Cardiac ventricle fibroblast (primary cell): ENCODE results near the gene OSBPL7. TPM values are rescaled to one million over a fixed set of nuclear protein-coding genes. Genes with fewer than 3 reads are reported as not detected.

Experiments used
- total RNA-seq: library from RNA; depleted of rRNA; stranded (reverse); fragments of >200 nt; gene quantifications from 2 replicates; pipeline ENCODE4 v1.2.3, GENCODE V29; 2015

Gene OSBPL7
- 4.4 and 5.2 TPM in 2 replicates for total RNA-seq

DNA sequence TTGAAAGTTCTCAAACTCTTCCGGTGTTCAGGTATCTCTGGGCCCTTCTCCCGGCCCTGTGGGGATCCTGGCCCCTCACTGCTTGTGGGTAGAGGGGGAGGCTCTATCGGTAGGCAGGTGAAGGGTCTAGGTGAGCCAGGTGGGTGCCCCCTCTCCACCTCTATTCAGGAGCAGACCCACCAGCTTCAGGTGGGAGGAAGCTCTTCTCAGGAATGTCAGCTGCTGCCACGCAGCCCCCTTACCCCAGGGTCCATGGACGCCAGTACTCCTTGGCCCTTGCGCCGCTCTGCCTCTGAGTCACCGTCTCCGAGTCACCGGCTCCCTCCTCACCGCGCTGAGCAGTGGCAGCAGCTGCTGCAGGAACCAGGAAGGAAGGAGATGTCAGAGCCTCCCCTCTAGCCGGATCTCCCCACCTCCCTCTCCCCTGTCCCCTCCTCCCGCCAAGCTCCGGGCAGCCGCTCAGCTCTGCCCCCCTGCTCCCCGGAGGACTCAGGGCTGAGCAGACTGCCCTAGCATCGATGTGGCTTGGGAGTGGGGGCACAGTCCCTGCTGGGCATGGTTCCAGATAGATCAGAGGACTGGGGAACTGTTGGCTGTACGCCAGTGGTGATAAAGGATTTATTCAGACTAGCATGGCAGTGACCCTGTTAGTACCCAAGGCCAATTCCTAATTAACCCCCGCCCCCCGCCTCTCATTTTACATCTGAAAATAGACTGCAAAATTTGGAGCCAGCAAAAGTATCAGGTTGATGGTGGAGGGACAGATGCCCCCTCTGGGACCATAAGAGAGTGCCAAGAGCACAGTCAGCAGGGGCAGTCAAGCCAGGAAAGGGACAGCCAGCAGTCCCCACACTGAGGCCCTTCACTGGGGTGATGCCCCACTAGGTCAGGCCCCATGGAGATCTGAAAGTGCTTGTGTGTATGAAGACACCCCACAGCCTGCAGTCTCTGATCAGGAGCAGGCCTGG, at the start of gene OSBPL7:
OSBPL7 (minus strand) TSS at position 371 of the 968 bp plus-strand sequence. CDS start 1,516 bp downstream, outside the sequence.

DNA sequence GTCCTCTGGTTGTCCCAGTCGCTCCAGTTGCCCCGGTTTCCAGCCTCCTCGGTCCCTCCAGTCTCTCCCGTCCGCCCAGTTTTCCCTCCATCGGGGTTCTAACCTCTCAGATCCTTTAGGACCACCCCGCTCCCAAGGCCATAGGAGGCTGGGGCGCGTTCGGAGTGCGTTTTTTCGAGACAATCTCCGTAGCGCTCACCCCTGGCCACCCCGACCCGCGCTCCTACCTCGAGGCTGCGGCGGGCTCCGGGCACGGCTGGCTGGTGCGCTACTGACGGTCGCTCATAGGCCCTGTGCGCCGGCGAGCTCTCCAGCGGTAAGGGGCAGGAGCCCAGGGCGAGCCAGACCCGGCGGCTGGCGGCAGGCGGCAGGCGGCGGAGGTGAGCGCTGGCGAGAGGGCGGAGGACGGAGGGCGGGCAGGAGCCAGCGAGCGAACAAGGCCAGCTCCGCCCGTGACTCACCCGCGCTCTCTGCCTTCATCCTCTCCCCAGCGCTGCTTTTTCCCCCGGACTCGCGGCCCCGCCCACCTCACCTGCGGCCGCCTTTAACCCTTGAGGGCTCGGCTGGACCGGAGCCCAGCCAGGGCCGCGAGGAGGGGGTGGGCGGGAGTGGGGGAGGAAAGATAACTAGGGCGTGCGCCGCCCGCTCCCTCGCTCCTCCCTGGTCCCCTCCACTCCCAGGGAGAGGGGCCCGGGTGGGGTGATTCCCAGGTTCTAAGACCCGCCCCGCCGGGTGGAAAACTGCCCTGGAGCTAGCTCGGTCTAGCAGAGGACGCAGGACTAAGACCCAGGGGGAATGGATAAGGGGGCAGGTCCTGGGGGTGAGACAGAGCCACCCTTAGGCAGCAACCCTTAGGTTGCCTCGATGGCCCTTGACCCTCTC, 29.3 kb upstream of the OSBPL7 start, which contains the start of gene SP6:
SP6 (minus strand) TSS at position 472 of the 882 bp plus-strand sequence. CDS start 2,734 bp downstream, outside the sequence.

DNA sequence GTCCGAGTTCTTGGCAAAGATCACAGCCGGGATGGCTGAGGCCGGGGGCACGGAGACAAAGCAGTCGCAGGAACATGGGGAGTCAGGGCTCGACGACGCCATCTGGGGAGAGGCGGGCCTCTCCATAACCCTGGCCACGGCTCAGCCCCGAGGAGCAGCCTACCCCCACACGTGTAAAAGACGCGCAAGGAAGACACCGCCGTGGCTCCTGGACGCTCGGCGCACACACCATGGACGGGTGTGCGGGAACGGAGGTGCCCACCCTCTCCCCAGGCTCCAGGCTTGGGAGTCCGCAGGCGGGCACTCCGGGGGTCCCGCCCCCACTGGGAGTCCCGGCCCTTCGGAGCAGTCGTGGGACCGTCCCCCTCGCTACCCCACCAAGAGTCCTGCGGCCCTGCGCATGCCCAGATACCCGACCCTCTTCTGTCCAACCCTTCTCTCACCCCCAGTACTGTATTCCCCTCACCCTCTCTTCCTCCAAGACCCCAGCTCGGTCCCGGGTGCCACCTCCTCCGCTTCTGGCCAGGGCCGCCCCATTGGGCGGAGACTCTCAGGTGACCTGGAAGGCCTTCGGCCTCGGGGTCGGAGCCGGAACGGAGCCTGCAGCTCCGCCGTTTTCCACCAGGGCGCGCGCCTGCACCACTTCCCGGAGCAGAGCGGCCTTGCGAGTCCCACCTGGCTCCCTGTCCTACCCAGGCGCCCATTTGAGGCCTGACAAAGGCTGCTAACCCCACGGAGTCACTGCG, 19.3 kb upstream of the OSBPL7 start, which contains the start of gene SCRN2:
SCRN2 (minus strand) TSS at position 532 of the 746 bp plus-strand sequence; CDS start at position 102, 430 bp downstream.

DNA sequence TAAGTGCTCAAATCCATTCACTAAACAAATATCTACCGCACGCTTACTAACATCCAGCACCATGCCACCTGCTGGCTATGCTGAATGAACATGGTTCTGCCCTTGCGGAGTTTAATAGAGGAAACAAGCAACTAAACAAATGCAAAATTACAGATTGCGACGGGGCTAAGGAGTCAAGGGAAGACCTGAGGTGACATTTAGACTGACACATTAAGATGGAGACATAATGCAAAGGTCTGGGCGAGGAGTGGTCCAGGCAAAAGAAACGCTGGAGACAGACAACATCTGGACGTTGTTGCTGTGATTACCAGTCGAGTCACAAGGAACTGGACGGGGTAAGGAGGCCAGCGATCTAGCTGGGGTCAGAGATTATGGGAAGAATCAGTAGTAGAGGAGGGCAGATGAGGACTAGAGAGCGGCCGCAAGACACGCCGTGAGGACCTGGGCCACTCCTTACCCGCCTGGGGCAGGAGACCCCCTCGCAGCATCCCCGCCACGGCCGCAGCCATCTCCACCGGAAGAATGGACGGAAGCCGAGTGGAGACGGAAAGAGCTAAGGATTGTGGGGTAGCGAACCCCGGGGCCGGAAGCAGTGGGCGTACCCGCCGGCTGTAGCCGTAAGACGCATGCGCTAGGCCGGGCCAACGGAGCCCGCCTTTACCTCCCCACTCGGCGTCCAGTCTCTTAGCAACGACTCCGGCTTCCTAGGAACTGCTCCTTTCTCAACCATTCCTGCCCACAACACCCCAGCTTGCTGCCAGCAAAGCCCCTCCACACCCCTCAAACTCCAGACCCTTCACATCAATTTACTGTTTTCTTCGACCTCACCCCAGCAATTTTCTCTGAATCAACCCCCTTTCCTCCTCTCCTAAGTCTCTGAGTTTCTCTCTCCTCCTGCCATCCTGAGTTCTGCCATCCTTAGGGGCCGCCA, 9.7 kb upstream of the OSBPL7 start, which contains the start of the genes LRRC46 and MRPL10:
LRRC46 (plus strand) TSS at position 668 of the 931 bp plus-strand sequence. CDS start 320 bp downstream, outside the sequence.
MRPL10 (minus strand) TSS at position 539 of the 931 bp plus-strand sequence; CDS start at position 509, 30 bp downstream.

Other genes starting within 250 kb of the OSBPL7 start
- gene KPNB1, start 171.9 kb downstream of the OSBPL7 start, total RNA-seq = 199 and 222 TPM in 2 replicates
- 8.7 and 9.1 TPM in 2 replicates for gene TBKBP1, start 127.6 kb downstream of the OSBPL7 start, total RNA-seq
- gene TBX21, start 88.6 kb downstream of the OSBPL7 start, total RNA-seq = not detected in 2 replicates
- 30.7 and 35.0 TPM in 2 replicates for gene MRPL10, start 9.7 kb upstream of the OSBPL7 start, total RNA-seq
- gene LRRC46, start 9.9 kb upstream of the OSBPL7 start, total RNA-seq = 0.25 TPM in 1 of 2 replicates, not detected in the other
- gene SCRN2, start 19.5 kb upstream of the OSBPL7 start, total RNA-seq = 29.3 and 31.5 TPM in 2 replicates
- 0.25 and 0.78 TPM in 2 replicates for gene SP6, start 29.4 kb upstream of the OSBPL7 start, total RNA-seq
- 3.0 and 5.4 TPM in 2 replicates for gene SP2, start 74.4 kb upstream of the OSBPL7 start, total RNA-seq
- gene PNPO, start 119.8 kb upstream of the OSBPL7 start, total RNA-seq = 23.5 and 25.4 TPM in 2 replicates
- not detected in 2 replicates for gene PRR15L, start 136.1 kb upstream of the OSBPL7 start, total RNA-seq
- gene CDK5RAP3, start 149.3 kb upstream of the OSBPL7 start, total RNA-seq = 55.2 and 56.6 TPM in 2 replicates
- 50.2 and 55.9 TPM in 2 replicates for gene COPZ2, start 216.0 kb upstream of the OSBPL7 start, total RNA-seq
- 59.9 and 63.1 TPM in 2 replicates for gene NFE2L1, start 226.6 kb upstream of the OSBPL7 start, total RNA-seq